Hepatic stellate cell (primary cell): ENCODE data around the gene SELL.
"Not testable (repeated sequence)": the region's sequence is repeated elsewhere in the genome, so short reads cannot be mapped to it uniquely, and the experiment has no call there.

ENCODE experiments used
- DNase-seq: peaks from one replicate; pipeline ENCODE4 v3.0.0; 2011; ENCODE audit warnings: low spot score

The SELL gene

GRCh38 chr1:169667227-169667639, 44.2 kb downstream of the SELL start:
- DNase-seq: not testable (repeated sequence)

GRCh38 chr1:169662680-169663079, 48.7 kb downstream of the SELL start:
- not testable (repeated sequence) for DNase-seq

DNA sequence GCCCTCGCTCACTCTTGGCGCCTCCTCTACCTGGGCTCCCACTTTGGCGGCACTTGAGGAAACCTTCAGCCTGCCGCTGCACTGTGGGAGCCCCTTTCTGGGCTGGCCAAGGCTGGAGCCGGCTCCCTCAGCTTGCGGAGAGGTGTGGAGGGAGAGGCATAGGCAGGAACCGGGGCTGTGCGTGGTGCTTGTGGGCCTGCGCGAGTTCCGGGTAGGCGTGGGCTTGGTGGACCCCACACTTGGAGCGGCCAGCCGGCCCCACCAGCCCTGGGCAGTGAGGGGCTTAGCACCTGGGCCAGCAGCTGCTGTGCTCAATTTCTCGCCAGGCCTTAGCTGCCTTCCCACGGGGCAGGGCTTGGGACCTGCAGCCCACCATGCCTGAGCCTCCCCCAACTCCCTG, 50.4 kb downstream of the SELL start:
- not testable (repeated sequence) for DNase-seq

GRCh38 chr1:169658777-169659176, 52.6 kb downstream of the SELL start:
- not testable (repeated sequence) for DNase-seq

DNA sequence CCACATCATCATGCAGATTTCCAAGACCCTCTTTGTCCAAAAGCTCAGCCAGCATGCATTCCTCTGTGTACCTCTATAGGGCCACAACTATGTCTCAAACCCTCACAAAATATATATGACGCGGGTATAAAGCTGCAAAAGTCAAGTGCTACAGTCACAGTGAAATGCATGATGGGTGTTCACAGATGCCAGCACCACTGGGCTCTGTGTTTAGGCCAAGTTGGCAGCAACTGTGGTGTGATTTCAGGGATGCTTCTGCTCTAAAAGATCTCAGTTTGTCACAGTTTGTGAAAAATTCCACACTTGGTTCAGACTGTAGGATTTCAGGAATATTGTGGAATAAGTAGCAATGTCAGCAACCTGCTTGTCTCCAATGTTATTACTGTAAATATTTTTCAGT, 57.5 kb downstream of the SELL start:
- no peak for DNase-seq

DNA sequence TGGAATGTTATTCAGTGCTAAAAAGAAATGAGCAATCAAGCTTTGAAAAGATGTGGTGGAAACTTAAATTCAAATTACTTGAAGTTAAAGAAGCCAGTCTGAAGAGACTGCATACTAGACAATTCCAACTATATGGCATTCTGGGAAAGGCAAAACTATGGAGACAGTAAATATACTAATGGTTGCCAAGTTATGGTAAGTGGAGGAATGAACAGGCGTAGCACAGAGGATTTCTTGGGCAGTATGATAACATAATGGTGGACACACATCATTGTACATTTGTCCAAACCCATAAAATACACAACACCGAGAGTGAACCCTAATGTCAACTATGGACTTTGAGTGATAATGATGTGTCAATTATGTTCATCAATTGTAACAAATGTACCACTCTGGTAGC, 60.4 kb downstream of the SELL start:
- no peak for DNase-seq

GRCh38 chr1:169650551-169650950, 60.9 kb downstream of the SELL start:
- DNase-seq: no peak

GRCh38 chr1:169648709-169649108, 62.7 kb downstream of the SELL start:
- no peak for DNase-seq

DNA sequence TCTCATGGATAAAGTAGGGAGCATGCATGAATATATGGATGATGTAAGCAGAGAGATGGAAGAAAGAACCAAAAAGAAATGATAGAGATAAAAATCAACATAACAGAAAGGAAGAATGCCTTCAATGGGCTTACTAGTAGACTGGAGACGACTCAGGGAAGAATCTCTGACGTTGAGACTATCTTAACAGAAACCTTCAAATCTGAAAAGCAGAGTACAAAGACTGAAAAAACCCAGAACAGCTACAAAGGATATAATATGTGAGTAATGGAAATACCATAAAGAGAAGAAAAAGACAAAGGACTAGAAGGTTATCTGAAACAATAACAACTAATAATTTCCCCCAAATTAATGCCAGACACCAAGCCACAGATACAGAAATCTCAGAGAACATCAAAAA, 63.2 kb downstream of the SELL start:
- DNase-seq: no peak

- no peak for DNase-seq
These were observed 63.9 kb downstream of the SELL start for GRCh38 chr1:169647512-169647911.

DNA sequence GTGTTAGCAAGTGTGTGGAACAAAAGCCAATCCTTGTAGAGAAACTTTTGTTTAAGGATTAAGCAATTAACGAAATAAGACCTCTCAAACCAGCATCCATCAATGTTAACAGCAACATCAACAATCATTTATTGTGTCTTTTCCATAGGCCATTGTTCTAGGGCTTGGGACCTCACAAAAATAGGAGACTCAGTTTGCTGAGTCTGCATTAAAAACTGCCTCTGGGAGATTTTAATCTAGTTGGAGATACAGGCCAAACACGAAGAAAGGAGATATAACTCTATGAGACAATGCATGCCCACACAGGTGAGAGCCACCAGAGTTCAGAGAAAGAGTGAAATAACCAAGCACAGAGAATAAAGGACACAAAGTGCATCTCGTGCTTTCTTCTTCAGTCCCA, 67.1 kb downstream of the SELL start:
- no peak for DNase-seq
